CD8-positive, alpha-beta memory T cell (primary cell): ENCODE data around the gene SASH1. TPM values are rescaled to one million over a fixed set of nuclear protein-coding genes. Genes with fewer than 3 reads are reported as not detected.
"Not testable (repeated sequence)": the region's sequence is repeated elsewhere in the genome, so short reads cannot be mapped to it uniquely, and the experiment has no call there.

Experiments used
- CTCF ChIA-PET: fragments of 350-600 bp; sonication (Branson Sonifier 250); formaldehyde crosslinking; loops from one replicate; lab custom pipeline; 2021; ENCODE audit warnings: antibody characterized with exemption; lab: Charles Lee
- POLR2A ChIA-PET: fragments of 350-600 bp; sonication (Branson Sonifier 250); formaldehyde crosslinking; loops from one replicate; lab custom pipeline; 2021; ENCODE audit warnings: antibody characterized with exemption; lab: Charles Lee
- DNase-seq, 5 donors: peaks; one replicate each; pipeline versions ENCODE4 v3.0.0 to v3.0.0-alpha.2; 2020 to 2022; ENCODE audit warnings: mixed read lengths in 1 of 5
- H3K27ac ChIP-seq: one replicate; pipeline ENCODE4 v1.7.0; 2013; ENCODE audit warnings: low read depth, mild to moderate bottlenecking, low read length, moderate library complexity
- H3K27me3 ChIP-seq: 2 replicates; pipeline ENCODE4 v1.7.0; 2013; ENCODE audit warnings: low read length, mild to moderate bottlenecking; ENCODE audit not compliant: insufficient read depth, poor library complexity, severe bottlenecking
- H3K36me3 ChIP-seq: 2 replicates; pipeline ENCODE4 v1.7.0; 2013; ENCODE audit warnings: mild to moderate bottlenecking, low read length, moderate library complexity; ENCODE audit not compliant: insufficient read depth
- H3K4me1 ChIP-seq: 2 replicates; pipeline ENCODE4 v1.7.0; 2013; ENCODE audit warnings: mild to moderate bottlenecking, low read length, moderate library complexity; ENCODE audit not compliant: insufficient read depth
- H3K4me3 ChIP-seq: 2 replicates; pipeline ENCODE4 v1.7.0; 2013; ENCODE audit warnings: mild to moderate bottlenecking, low read length
- H3K9me3 ChIP-seq: 2 replicates; pipeline ENCODE4 v1.7.0; 2013; ENCODE audit warnings: mild to moderate bottlenecking, low read length
- H3K27ac Mint-ChIP-seq, 8 donors: one replicate each; pipeline ENCODE4 v1.8.0; 2020 to 2021; ENCODE audit warnings: mixed read lengths in 8 of 8, mild to moderate bottlenecking in 6 of 8, inconsistent platforms in 3 of 8, moderate library complexity in 3 of 8
- H3K27me3 Mint-ChIP-seq, 2 donors: one replicate each; pipeline ENCODE4 v1.8.0; 2020 to 2021; ENCODE audit warnings: mixed read lengths in 2 of 2, mild to moderate bottlenecking in 1 of 2, moderate library complexity in 1 of 2
- H3K36me3 Mint-ChIP-seq, 3 donors: one replicate each; pipeline ENCODE4 v1.8.0; 2020 to 2021; ENCODE audit warnings: mixed read lengths in 3 of 3, inconsistent platforms in 1 of 3, mild to moderate bottlenecking in 1 of 3
- H3K4me1 Mint-ChIP-seq, 3 donors: one replicate each; pipeline ENCODE4 v1.8.0; 2020 to 2021; ENCODE audit warnings: mixed read lengths in 3 of 3, inconsistent platforms in 1 of 3, mild to moderate bottlenecking in 1 of 3
- H3K4me3 Mint-ChIP-seq, 7 donors: one replicate each; pipeline ENCODE4 v1.8.0; 2020 to 2021; ENCODE audit warnings: mixed read lengths in 7 of 7, mild to moderate bottlenecking in 6 of 7, moderate library complexity in 4 of 7, inconsistent platforms in 2 of 7
- H3K9me3 Mint-ChIP-seq, 5 donors: one replicate each; pipeline ENCODE4 v1.8.0; 2020 to 2022; ENCODE audit warnings: mixed read lengths in 5 of 5, mild to moderate bottlenecking in 3 of 5, moderate library complexity in 2 of 5, inconsistent platforms in 1 of 5
- polyA plus RNA-seq: library from polyadenylated mRNA; unstranded; fragments of 300-500 nt; fragmentation: Illumina TruSeq; gene quantifications from one replicate; pipeline ENCODE4 v1.2.3, GENCODE V29; 2021
- total RNA-seq, 2 experiments: library from RNA; stranded (reverse); gene quantifications; one replicate each; pipeline ENCODE4 v1.2.3, GENCODE V29; 2021

The SASH1 gene
- total and polyA plus RNA-seq, 3 experiments from 2014 or later: 0.72 to 0.95 TPM; not detected in 1

GRCh38 chr6:148347441-148348054 is 4.9 kb downstream of the SASH1 start:
- Histone ChIP-seq H3K9me3 (no peaks in the 10 kb centered on the region), H3K27ac (no peak overlapping the region), H3K4me1 (no peaks in the 10 kb centered on the region), H3K36me3 (no peaks in the 10 kb centered on the region), H3K4me3 (no peak overlapping the region), H3K27me3 (peaks cover 4% of the 10 kb centered on the region)
- H3K4me1 Mint-ChIP-seq: peaks cover 0 to 9% (median 8%) of the 10 kb centered on the region in 3 donors
- ChIA-PET POLR2A (no interaction called here), CTCF (no interaction called here)
- DNase-seq: no peak
- no peak overlapping the region for H3K4me3 Mint-ChIP-seq
- peaks cover 31 to 48% of the 10 kb centered on the region in 2 donors for H3K27me3 Mint-ChIP-seq
- peaks cover 0 to 2% (median 0%) of the 10 kb centered on the region in 5 donors for H3K9me3 Mint-ChIP-seq
- H3K36me3 Mint-ChIP-seq: no peaks in the 10 kb centered on the region
- H3K27ac Mint-ChIP-seq: no peak overlapping the region

DNA sequence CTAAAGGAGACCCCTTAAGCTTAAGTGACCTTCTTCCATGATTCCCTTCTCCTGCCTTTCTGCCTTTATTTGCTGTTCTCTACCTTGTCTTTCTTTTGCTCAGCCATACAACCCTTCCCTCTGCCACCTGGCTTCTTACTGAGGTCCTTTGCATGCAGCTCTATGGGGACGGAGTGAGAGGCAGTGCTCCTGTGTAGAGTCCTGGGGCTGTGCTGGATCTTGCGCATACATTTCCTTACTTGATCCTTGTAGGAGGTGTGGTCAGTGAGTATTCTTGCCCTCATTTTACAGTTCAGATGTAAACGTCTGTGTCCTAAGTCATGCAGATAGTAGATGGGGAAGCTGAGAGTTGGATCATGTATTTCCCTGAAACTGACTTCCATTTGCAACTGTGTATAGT is 5.7 kb downstream of the SASH1 start:
- Mint-ChIP-seq H3K4me1 (peaks cover 0 to 5% (median 4%) of the 10 kb centered on the region in 3 donors), H3K36me3 (no peaks in the 10 kb centered on the region), H3K9me3 (peaks cover 0 to 2% (median 0%) of the 10 kb centered on the region in 5 donors), H3K27me3 (peaks cover 28 to 44% of the 10 kb centered on the region in 2 donors), H3K27ac (no peak overlapping the region), H3K4me3 (no peak overlapping the region)
- POLR2A ChIA-PET: no interaction called here
- H3K27me3 ChIP-seq: peaks cover 2% of the 10 kb centered on the region
- no peak for DNase-seq
- H3K4me1 ChIP-seq: no peaks in the 10 kb centered on the region
- CTCF ChIA-PET: no interaction called here
- no peak overlapping the region for H3K27ac ChIP-seq
- no peak overlapping the region for H3K4me3 ChIP-seq
- H3K9me3 ChIP-seq: no peaks in the 10 kb centered on the region
- H3K36me3 ChIP-seq: no peaks in the 10 kb centered on the region

GRCh38 chr6:148348778-148349177 is 6.1 kb downstream of the SASH1 start:
- Histone ChIP-seq H3K27ac (no peak overlapping the region), H3K4me1 (no peaks in the 10 kb centered on the region), H3K36me3 (no peaks in the 10 kb centered on the region), H3K27me3 (no peaks in the 10 kb centered on the region), H3K4me3 (no peak overlapping the region), H3K9me3 (no peaks in the 10 kb centered on the region)
- Mint-ChIP-seq H3K27me3 (peaks cover 23 to 40% of the 10 kb centered on the region in 2 donors), H3K9me3 (peaks cover 0 to 2% (median 0%) of the 10 kb centered on the region in 5 donors), H3K4me3 (no peak overlapping the region), H3K27ac (no peak overlapping the region), H3K4me1 (peaks cover 0 to under 1% (median 0%) of the 10 kb centered on the region in 3 donors), H3K36me3 (no peaks in the 10 kb centered on the region)
- POLR2A ChIA-PET: no interaction called here
- CTCF ChIA-PET: no interaction called here
- DNase-seq: no peak

DNA sequence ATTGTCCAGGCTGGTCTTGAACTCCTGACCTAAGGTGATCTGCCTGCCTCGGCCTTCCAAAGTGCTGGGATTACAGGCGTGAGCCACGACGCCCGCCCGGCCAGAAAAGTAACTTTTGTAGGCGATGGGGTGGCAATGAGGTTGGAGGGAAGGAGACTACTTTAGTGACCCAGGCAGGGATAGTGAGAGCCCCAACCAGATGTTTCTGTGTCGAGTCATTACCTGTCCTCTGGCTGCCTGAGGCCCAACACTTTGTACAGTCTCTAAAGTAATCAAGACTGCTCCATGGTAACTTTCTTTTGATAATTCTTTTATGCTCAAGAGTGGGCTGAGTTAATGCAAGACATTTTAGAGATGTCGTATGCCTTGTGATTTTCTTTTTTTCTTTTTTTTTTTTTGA is 6.8 kb downstream of the SASH1 start:
- Histone ChIP-seq H3K27ac (no peak overlapping the region), H3K4me1 (no peaks in the 10 kb centered on the region), H3K4me3 (no peak overlapping the region), H3K9me3 (no peaks in the 10 kb centered on the region), H3K27me3 (no peaks in the 10 kb centered on the region), H3K36me3 (no peaks in the 10 kb centered on the region)
- Mint-ChIP-seq H3K36me3 (no peaks in the 10 kb centered on the region), H3K4me3 (no peak overlapping the region), H3K4me1 (no peaks in the 10 kb centered on the region), H3K27ac (no peak overlapping the region), H3K27me3 (peaks cover 18 to 34% of the 10 kb centered on the region in 2 donors), H3K9me3 (peaks cover 0 to 2% (median 0%) of the 10 kb centered on the region in 5 donors)
- ChIA-PET POLR2A (no interaction called here), CTCF (no interaction called here)
- DNase-seq: no peak

DNA sequence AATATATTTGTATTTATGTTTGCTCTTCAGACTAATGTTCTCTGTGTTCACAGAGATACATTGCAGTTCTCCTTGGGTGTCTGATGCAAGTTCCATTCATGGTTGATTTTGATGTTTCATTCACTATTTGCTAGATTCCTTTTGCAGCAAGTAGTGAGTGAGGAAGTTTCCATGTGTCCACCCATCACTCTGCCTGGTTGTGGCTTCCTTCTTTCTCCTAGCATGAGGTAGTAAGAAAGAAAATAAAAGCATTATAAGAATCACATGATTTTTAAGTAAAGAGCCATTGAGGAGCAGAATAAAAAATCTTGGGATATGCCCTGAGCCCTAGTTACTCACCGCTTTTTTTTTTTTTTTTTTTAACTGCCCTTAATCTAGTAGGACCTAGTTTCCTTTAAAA is 8.7 kb downstream of the SASH1 start:
- no peaks in the 10 kb centered on the region for H3K27me3 ChIP-seq
- Mint-ChIP-seq H3K4me1 (no peaks in the 10 kb centered on the region), H3K27me3 (peaks cover 12 to 19% of the 10 kb centered on the region in 2 donors), H3K9me3 (peaks cover 0 to 2% (median 0%) of the 10 kb centered on the region in 5 donors), H3K4me3 (no peak overlapping the region), H3K27ac (no peak overlapping the region), H3K36me3 (no peaks in the 10 kb centered on the region)
- no peak overlapping the region for H3K4me3 ChIP-seq
- DNase-seq: no peak
- no peaks in the 10 kb centered on the region for H3K4me1 ChIP-seq
- ChIA-PET POLR2A (no interaction called here), CTCF (no interaction called here)
- no peaks in the 10 kb centered on the region for H3K9me3 ChIP-seq
- no peaks in the 10 kb centered on the region for H3K36me3 ChIP-seq
- H3K27ac ChIP-seq: no peak overlapping the region

GRCh38 chr6:148352421-148352820 is 9.8 kb downstream of the SASH1 start:
- H3K4me1 Mint-ChIP-seq, POLR2A ChIA-PET, H3K4me3 ChIP-seq, H3K9me3 ChIP-seq, DNase-seq, H3K27ac ChIP-seq, H3K27ac Mint-ChIP-seq, H3K4me1 ChIP-seq, H3K9me3 Mint-ChIP-seq, CTCF ChIA-PET, H3K36me3 ChIP-seq, H3K27me3 ChIP-seq, H3K4me3 Mint-ChIP-seq, H3K36me3 Mint-ChIP-seq: not testable (repeated sequence)
- peaks cover 8 to 12% of the 10 kb centered on the region in 2 donors for H3K27me3 Mint-ChIP-seq

- CTCF ChIA-PET: no interaction called here
- Mint-ChIP-seq H3K4me1 (peaks cover 0 to 3% (median 0%) of the 10 kb centered on the region in 3 donors), H3K36me3 (no peaks in the 10 kb centered on the region), H3K27ac (no peak overlapping the region), H3K9me3 (no peaks in the 10 kb centered on the region), H3K27me3 (peaks cover 2 to 25% of the 10 kb centered on the region in 2 donors), H3K4me3 (no peak overlapping the region)
- DNase-seq: no peak
- Histone ChIP-seq H3K4me1 (no peaks in the 10 kb centered on the region), H3K9me3 (no peaks in the 10 kb centered on the region), H3K27ac (no peak overlapping the region), H3K27me3 (no peaks in the 10 kb centered on the region), H3K4me3 (no peak overlapping the region), H3K36me3 (no peaks in the 10 kb centered on the region)
- POLR2A ChIA-PET: no interaction called here
Measured at GRCh38 chr6:148358196-148358785, 15.7 kb downstream of the SASH1 start.

DNA sequence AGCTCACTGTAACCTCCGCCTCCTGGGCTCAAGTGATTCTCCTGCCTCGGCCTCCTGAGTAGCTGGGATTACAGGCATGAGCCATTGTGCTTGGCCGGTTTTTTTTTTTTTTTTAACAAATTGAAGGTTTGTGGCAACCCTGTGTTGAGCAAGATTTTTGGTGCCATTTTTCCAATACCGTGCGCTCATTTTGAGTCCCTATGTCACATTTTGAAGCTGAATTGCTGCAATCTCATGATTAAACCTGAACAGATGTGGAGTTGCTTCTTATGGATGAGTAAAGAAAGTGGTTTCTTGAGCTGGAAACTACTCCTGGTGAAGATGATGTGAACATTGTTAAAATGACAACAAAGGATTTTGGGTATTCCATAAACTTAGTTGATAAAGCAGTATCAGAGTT is 16.6 kb downstream of the SASH1 start:
- H3K4me1 Mint-ChIP-seq: peaks cover 0 to 3% (median 0%) of the 10 kb centered on the region in 3 donors
- H3K4me3 Mint-ChIP-seq: no peak overlapping the region
- POLR2A ChIA-PET: no interaction called here

More for the DNA sequence above, 16.6 kb downstream of the SASH1 start:
- peaks cover 2 to 31% of the 10 kb centered on the region in 2 donors for H3K27me3 Mint-ChIP-seq
- DNase-seq: no peak
- Histone ChIP-seq H3K4me3 (no peak overlapping the region), H3K36me3 (no peaks in the 10 kb centered on the region), H3K9me3 (no peaks in the 10 kb centered on the region), H3K27ac (no peak overlapping the region), H3K4me1 (no peaks in the 10 kb centered on the region), H3K27me3 (no peaks in the 10 kb centered on the region)
- no peaks in the 10 kb centered on the region for H3K36me3 Mint-ChIP-seq
- CTCF ChIA-PET: no interaction called here
- H3K9me3 Mint-ChIP-seq: peaks cover 0 to 2% (median 0%) of the 10 kb centered on the region in 5 donors
- no peak overlapping the region for H3K27ac Mint-ChIP-seq
